Prostate gland (tissue), 2 donors: ENCODE results near the gene ZNF37A. TPM values are rescaled to one million over a fixed set of nuclear protein-coding genes. Genes with fewer than 3 reads are reported as not detected.
A peak's percentile ranks its signal among the peaks of the same experiment; 100 is the strongest.

ENCODE experiments used
- DNase-seq: peaks from one replicate; pipeline ENCODE4 v3.0.0-alpha.2; 2019; ENCODE audit warnings: low spot score
- H3K27ac ChIP-seq, 2 donors: fragments of 200-600 bp; sonication (generic); 2 replicates each; pipeline ENCODE4 v1.5.1; 2017 to 2019
- H3K27me3 ChIP-seq: fragments of 200-600 bp; sonication (generic); replicated peaks from 2 replicates; pipeline ENCODE4 v1.5.1; 2019; ENCODE audit not compliant: insufficient read depth
- H3K36me3 ChIP-seq, 2 donors: fragments of 200-600 bp; sonication (generic); 1 replicate in 1 of 2; 2 replicates in 1 of 2; pipeline versions ENCODE4 v1.5.1 to v1.8.1; 2017 to 2019
- H3K4me1 ChIP-seq: fragments of 200-600 bp; sonication (generic); replicated peaks from 2 replicates; pipeline ENCODE4 v1.5.1; 2019
- H3K4me3 ChIP-seq, 2 donors: fragments of 200-600 bp; sonication (generic); 2 replicates each; pipeline ENCODE4 v1.5.1; 2017 to 2019
- H3K9me3 ChIP-seq: fragments of 200-600 bp; sonication (generic); 2 replicates; pipeline ENCODE4 v1.5.1; 2017
- POLR2A ChIP-seq: fragments of 450-650 bp; IDR thresholded peaks from one replicate; pipeline ENCODE4 v1.6.1; 2016; ENCODE audit warnings: antibody characterized with exemption, mild to moderate bottlenecking
- POLR2AphosphoS5 ChIP-seq: sonication (generic); formaldehyde crosslinking; IDR thresholded peaks from one replicate; pipeline ENCODE4 v1.6.1; 2017; ENCODE audit warnings: antibody characterized with exemption
- WGBS: methylation state at CpG from one replicate; pipeline ENCODE4 v1.1.5; 2018; 5-methylcytosine and 5-hydroxymethylcytosine counted together
- intact Hi-C: fragments of 100-400 bp; cut with DNase I; formaldehyde crosslinking; loops from one replicate; pipeline ENCODE4 v1.14.2; 2022
- total RNA-seq, 2 donors: library from RNA; depleted of rRNA; stranded (reverse); fragments of >200 nt; gene quantifications; one replicate each; pipeline ENCODE4 v1.1.0, GENCODE V29; 2016
- TF ChIP-seq, protein P1 (sequence below), 4 experiments: fragments of 200-600 bp in 2 of 4; fragments of 450-650 bp in 2 of 4; sonication (generic) in 2 of 4; IDR thresholded peaks; 1 replicate in 3 of 4; 2 replicates in 1 of 4; pipeline ENCODE4 v1.5.1; 2016 to 2019; ENCODE audit warnings: antibody characterized with exemption in 4 of 4, mild to moderate bottlenecking in 2 of 4, moderate library complexity in 2 of 4

Gene ZNF37A
- total RNA-seq, 2 donors from 2014 or later, result 11.7 to 29.5 TPM

- H3K27ac ChIP-seq, result peak overlapping the region; percentile 84 to 86
- no peaks in the 10 kb centered on the region for H3K36me3 ChIP-seq
- H3K9me3 ChIP-seq, result no peaks in the 10 kb centered on the region
- no peaks in the 10 kb centered on the region for H3K4me1 ChIP-seq
- TF ChIP-seq, protein P1, sequence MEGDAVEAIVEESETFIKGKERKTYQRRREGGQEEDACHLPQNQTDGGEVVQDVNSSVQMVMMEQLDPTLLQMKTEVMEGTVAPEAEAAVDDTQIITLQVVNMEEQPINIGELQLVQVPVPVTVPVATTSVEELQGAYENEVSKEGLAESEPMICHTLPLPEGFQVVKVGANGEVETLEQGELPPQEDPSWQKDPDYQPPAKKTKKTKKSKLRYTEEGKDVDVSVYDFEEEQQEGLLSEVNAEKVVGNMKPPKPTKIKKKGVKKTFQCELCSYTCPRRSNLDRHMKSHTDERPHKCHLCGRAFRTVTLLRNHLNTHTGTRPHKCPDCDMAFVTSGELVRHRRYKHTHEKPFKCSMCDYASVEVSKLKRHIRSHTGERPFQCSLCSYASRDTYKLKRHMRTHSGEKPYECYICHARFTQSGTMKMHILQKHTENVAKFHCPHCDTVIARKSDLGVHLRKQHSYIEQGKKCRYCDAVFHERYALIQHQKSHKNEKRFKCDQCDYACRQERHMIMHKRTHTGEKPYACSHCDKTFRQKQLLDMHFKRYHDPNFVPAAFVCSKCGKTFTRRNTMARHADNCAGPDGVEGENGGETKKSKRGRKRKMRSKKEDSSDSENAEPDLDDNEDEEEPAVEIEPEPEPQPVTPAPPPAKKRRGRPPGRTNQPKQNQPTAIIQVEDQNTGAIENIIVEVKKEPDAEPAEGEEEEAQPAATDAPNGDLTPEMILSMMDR (IDR thresholded peaks at IDR 0.05), result no peak
- TF ChIP-seq POLR2AphosphoS5 (no peak), POLR2A (no peak)
- intact Hi-C loops, result loop anchor here (2.0 to 10.0 kb wide), 3 partner anchors 80 to 230 kb away; partner anchors contain the start of genes ZNF25 and ZNF33A
- H3K4me3 ChIP-seq, result peak overlapping the region; percentile 65 to 73
- no peak for DNase-seq
- H3K27me3 ChIP-seq, result no peaks in the 10 kb centered on the region
- 46% methylated on average over 19 of the region's 21 CpGs for WGBS
Measured at GRCh38 chr10:38094927-38095574, 914 bp downstream of the ZNF37A start.

- Histone ChIP-seq H3K27me3 (no peaks in the 10 kb centered on the region), H3K4me1 (no peaks in the 10 kb centered on the region), H3K4me3 (no peak overlapping the region), H3K27ac (no peak overlapping the region), H3K36me3 (peaks cover 0 to 3% of the 10 kb centered on the region in 2 donors), H3K9me3 (no peaks in the 10 kb centered on the region)
- intact Hi-C loops, result no loop called here
- DNase-seq, result no peak
- WGBS, result 83% methylated on average over 1 of the region's 1 CpG
- TF ChIP-seq, protein P1 (IDR thresholded peaks at IDR 0.05), result no peak
Measured at GRCh38 chr10:38102880-38103279, 8.7 kb downstream of the ZNF37A start.

DNA sequence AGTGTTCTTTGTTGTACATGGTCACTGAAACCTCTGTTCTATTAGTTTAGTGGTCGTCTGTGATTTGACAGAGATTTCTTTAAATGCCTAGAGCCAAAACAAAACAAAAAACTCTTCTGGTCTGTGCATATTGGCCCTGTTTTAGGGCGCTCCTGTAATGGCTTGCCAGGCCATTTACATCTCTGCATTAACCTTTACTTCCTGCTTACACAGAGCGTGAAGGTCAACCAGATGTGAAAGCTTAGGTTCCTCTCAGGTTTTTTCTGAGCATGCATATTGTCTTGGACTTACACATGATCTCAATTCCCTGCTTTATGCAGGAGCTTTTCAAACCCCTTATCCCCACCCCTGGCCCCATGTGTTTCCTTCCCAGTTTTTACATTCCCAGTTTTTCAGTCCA lies 9.6 kb downstream of the ZNF37A start:
- no peak for TF ChIP-seq POLR2AphosphoS5
- intact Hi-C loops, result no loop called here
- H3K4me3 ChIP-seq, result no peak overlapping the region
- H3K27me3 ChIP-seq, result no peaks in the 10 kb centered on the region
- no peaks in the 10 kb centered on the region for H3K9me3 ChIP-seq
- peaks cover 0 to 3% of the 10 kb centered on the region in 2 donors for H3K36me3 ChIP-seq
- WGBS, result 96% methylated on average over 3 of the region's 3 CpGs
- H3K4me1 ChIP-seq, result no peaks in the 10 kb centered on the region
- no peak overlapping the region for H3K27ac ChIP-seq
- DNase-seq, result no peak

DNA sequence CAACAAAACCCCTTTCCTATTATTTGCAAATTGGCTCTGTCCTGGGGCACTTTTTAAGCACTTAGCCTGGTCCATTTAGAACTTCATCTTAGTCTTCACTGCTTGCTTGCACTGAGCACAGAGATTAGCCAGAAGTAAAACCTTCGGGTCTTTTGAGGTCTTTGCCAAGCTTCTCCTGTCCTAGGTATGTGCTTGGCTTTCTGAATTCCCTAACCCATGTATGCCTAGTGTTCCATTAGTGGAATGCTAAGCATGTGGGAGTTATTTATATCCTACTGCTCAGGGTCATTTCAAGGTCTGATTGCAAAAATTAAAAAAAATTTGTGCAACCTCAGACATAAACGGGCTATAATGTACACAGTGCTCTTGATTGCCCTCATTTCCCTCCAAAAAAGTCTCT lies 18.0 kb downstream of the ZNF37A start:
- Histone ChIP-seq H3K4me1 (no peaks in the 10 kb centered on the region), H3K4me3 (no peak overlapping the region), H3K27me3 (no peaks in the 10 kb centered on the region), H3K9me3 (no peaks in the 10 kb centered on the region), H3K36me3 (peaks cover 7 to 23% of the 10 kb centered on the region in 2 donors), H3K27ac (no peak overlapping the region)
- TF ChIP-seq, protein P1 (IDR thresholded peaks at IDR 0.05), result no peak
- TF ChIP-seq POLR2A (no peak), POLR2AphosphoS5 (no peak)
- DNase-seq, result no peak
- intact Hi-C loops, result no loop called here
- 89% methylated on average over 2 of the region's 2 CpGs for WGBS

DNA sequence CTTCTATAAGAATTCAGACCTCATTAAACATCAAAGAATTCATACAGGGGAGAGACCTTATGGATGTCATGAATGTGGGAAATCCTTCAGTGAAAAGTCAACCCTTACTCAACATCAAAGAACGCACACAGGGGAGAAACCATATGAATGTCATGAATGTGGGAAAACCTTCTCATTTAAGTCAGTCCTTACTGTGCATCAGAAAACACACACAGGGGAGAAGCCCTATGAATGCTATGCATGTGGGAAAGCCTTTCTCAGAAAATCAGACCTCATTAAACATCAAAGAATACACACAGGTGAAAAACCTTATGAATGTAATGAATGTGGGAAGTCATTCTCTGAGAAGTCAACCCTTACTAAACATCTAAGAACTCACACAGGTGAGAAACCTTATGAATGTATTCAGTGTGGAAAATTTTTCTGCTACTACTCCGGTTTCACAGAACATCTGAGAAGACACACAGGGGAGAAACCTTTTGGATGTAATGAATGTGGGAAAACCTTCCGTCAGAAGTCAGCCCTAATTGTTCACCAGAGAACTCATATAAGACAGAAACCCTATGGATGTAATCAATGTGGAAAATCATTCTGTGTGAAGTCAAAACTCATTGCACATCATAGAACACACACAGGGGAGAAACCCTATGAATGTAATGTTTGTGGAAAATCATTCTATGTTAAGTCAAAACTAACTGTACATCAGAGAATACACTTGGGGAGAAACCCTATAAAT lies 24.1 kb downstream of the ZNF37A start:
- DNase-seq, result no peak
- TF ChIP-seq, protein P1 (IDR thresholded peaks at IDR 0.05), result no peak
- no peak for TF ChIP-seq POLR2A
- TF ChIP-seq POLR2AphosphoS5, result no peak
- Histone ChIP-seq H3K4me1 (no peaks in the 10 kb centered on the region), H3K36me3 (peaks cover 18 to 30% of the 10 kb centered on the region in 2 donors), H3K27ac (no peak overlapping the region), H3K27me3 (no peaks in the 10 kb centered on the region), H3K9me3 (peaks cover 3% of the 10 kb centered on the region), H3K4me3 (no peak overlapping the region)
- 93% methylated on average over 3 of the region's 3 CpGs for WGBS
- intact Hi-C loops, result no loop called here
